H1 (cell line): ENCODE results near the gene TMED5. TPM values are rescaled to one million over a fixed set of nuclear protein-coding genes. Genes with fewer than 3 reads are reported as not detected.
A peak's percentile ranks its signal among the peaks of the same experiment; 100 is the strongest.

Source experiments
- ATF2 ChIP-seq: IDR thresholded peaks from 2 replicates; pipeline ENCODE4 v1.6.1; 2012; ENCODE audit warnings: low read length, inconsistent platforms
- CBX5 ChIP-seq: fragments of 300-800, 300-1000 bp; sonication (generic); IDR thresholded peaks from 2 replicates; pipeline ENCODE4 v1.7.1; 2016; ENCODE audit warnings: antibody characterized with exemption, low read length, low read depth
- CHD1 ChIP-seq: IDR thresholded peaks from 2 replicates; pipeline ENCODE4 v1.6.1; 2012; ENCODE audit warnings: low read depth, low read length, improper control_type of control experiment
- CREB1 ChIP-seq: IDR thresholded peaks from 2 replicates; pipeline ENCODE4 v1.6.1; 2012; ENCODE audit warnings: inconsistent platforms
- CTBP2 ChIP-seq: IDR thresholded peaks from 2 replicates; pipeline ENCODE4 v1.7.0; 2011; ENCODE audit warnings: borderline replicate concordance, mild to moderate bottlenecking, moderate library complexity, mixed read lengths, low read length; ENCODE audit not compliant: insufficient read depth, insufficient read length
- EP300 ChIP-seq, 2 experiments: IDR thresholded peaks; 1 replicate in 1 of 2; 2 replicates in 1 of 2; pipeline ENCODE4 v1.6.1; 2011 to 2012; ENCODE audit warnings: low read depth in 2 of 2, low read length in 2 of 2, mild to moderate bottlenecking in 2 of 2, borderline replicate concordance in 1 of 2, inconsistent platforms in 1 of 2, moderate library complexity in 1 of 2
- EZH2 ChIP-seq: fragments of 200-600 bp; sonication (generic); IDR thresholded peaks from 2 replicates; pipeline ENCODE4 v1.7.1; 2012; ENCODE audit warnings: low read depth, mild to moderate bottlenecking, moderate library complexity, low read length, inconsistent platforms; ENCODE audit not compliant: severe bottlenecking
- FOSL1 ChIP-seq: IDR thresholded peaks from 2 replicates; pipeline ENCODE4 v1.6.1; 2011; ENCODE audit warnings: mild to moderate bottlenecking, low read depth, low read length, moderate library complexity; ENCODE audit not compliant: insufficient read depth
- GABPA ChIP-seq: IDR thresholded peaks from 2 replicates; pipeline ENCODE4 v1.6.1; 2011; ENCODE audit warnings: mild to moderate bottlenecking, low read length, moderate library complexity, borderline replicate concordance; ENCODE audit not compliant: insufficient read depth
- HDAC6 ChIP-seq: IDR thresholded peaks from one replicate; pipeline ENCODE4 v1.7.1; 2012; ENCODE audit warnings: low read depth, mild to moderate bottlenecking, inconsistent platforms, low read length, moderate library complexity
- MAX ChIP-seq: IDR thresholded peaks from 2 replicates; pipeline ENCODE4 v1.6.1; 2012; ENCODE audit warnings: inconsistent platforms
- NANOG ChIP-seq: IDR thresholded peaks from 2 replicates; pipeline ENCODE4 v1.6.1; 2011; ENCODE audit warnings: low read length, low read depth, mild to moderate bottlenecking, inconsistent platforms; ENCODE audit not compliant: insufficient read depth, poor library complexity, severe bottlenecking
- POLR2A ChIP-seq, 2 experiments: IDR thresholded peaks; 1 replicate in 1 of 2; 2 replicates in 1 of 2; pipeline ENCODE4 v1.6.1; 2011; ENCODE audit warnings: low read depth in 2 of 2, low read length in 2 of 2, mild to moderate bottlenecking in 2 of 2; ENCODE audit errors: control extremely low read depth in 1 of 2
- RAD21 ChIP-seq, 2 experiments: IDR thresholded peaks in 1 of 2; conservative IDR thresholded peaks in 1 of 2; 2 replicates each; pipeline ENCODE4 v1.6.1; 2011; ENCODE audit warnings: low read depth in 2 of 2, low read length in 2 of 2, improper control_type of control experiment in 1 of 2, inconsistent platforms in 1 of 2, mild to moderate bottlenecking in 1 of 2, moderate library complexity in 1 of 2
- RXRA ChIP-seq: IDR thresholded peaks from 2 replicates; pipeline ENCODE4 v1.6.1; 2011; ENCODE audit warnings: low read depth, mild to moderate bottlenecking, low read length, moderate library complexity; ENCODE audit not compliant: insufficient read depth
- SIRT6 ChIP-seq: IDR thresholded peaks from one replicate; pipeline ENCODE4 v1.7.1; 2012; ENCODE audit warnings: low read length, inconsistent platforms
- SP2 ChIP-seq: IDR thresholded peaks from 2 replicates; pipeline ENCODE4 v1.6.1; 2012; ENCODE audit warnings: mild to moderate bottlenecking, low read length, inconsistent platforms
- SRF ChIP-seq: IDR thresholded peaks from 2 replicates; pipeline ENCODE4 v1.6.1; 2011; ENCODE audit warnings: mild to moderate bottlenecking, low read depth, low read length, moderate library complexity
- TCF12 ChIP-seq: IDR thresholded peaks from 2 replicates; pipeline ENCODE4 v1.6.1; 2011; ENCODE audit warnings: low read depth, mild to moderate bottlenecking, low read length
- YY1 ChIP-seq: IDR thresholded peaks from 2 replicates; pipeline ENCODE4 v1.6.1; 2011; ENCODE audit warnings: low read depth, mild to moderate bottlenecking, low read length
- ZNF274 ChIP-seq: IDR thresholded peaks from 2 replicates; pipeline ENCODE4 v1.7.0; 2012; ENCODE audit warnings: low read length, borderline replicate concordance; ENCODE audit errors: extremely low read depth
- polyA plus RNA-seq, 7 experiments: library from polyadenylated mRNA; depleted of rRNA in 3 of 7; stranded (reverse) in 5 of 7; unstranded in 2 of 7; fragments of >200 nt in 5 of 7; fragments of 200-250 nt in 2 of 7; gene quantifications; 1 replicate in 5 of 7; 2 replicates in 1 of 7; 4 replicates in 1 of 7; pipeline versions ENCODE4 v1.2.1 to v1.2.3, GENCODE V29; 2011 to 2013; ENCODE audit warnings: missing spikeins in 2 of 7, mixed read lengths in 2 of 7
- total RNA-seq: library from RNA; stranded (reverse); fragmentation: NEBNext Ultra II Directional; extraction: Animal tissue kit (Norgen Biotek cat#: 25700); gene quantifications from 2 replicates; pipeline ENCODE4 v1.2.1, GENCODE V29; 2021

Gene TMED5
- total and polyA plus RNA-seq, 2 of the 8 experiments (the other 6 are each of a cell fraction or from before 2014, with no cell fraction given), result 14.8 to 32.8 TPM

DNA sequence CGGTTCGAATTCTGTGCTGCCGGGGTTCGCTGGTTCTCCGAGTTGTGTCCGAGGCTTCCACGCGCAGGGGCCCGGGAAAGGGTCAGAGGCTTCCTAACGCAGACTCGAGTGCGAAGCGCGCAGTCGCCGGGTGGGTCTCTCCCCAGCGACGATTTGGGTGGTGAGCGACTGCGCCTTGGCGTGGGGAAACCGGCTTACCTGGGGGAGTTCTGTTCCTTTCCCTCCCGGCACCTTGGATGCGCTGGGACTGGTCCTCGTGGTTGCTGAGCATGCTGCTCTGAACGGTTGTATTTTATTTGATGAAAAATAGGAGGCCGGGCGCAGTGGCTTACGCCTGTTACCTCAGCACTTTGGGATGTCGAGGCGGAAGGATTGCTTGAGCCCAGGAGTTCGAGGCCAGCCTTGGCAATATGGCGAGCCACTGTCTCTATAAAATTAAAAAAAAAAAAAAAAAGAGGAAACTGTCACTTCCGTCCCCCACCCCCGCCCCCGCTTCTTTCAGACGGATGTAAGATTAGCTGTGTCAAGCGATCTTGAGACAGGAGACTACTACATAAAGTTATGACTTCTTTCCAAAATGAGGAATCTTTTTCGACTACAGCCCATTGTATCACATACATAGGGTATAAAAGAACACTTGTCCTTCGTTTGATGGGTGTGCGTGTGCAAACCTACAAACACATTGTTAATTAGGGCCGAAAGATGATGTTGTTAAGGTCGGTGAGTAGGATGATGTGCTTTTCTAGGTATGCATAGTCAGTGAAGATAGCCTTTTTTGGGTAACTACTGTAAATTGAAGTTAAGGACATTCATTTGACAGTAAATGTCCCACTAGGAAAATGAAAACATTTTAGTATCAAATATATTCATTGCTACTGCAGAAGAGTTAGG, 755 bp upstream of the TMED5 start, which contains the start of gene CCDC18 (continued):
- TF ChIP-seq EP300 (IDR thresholded peaks at IDR 0.05; ENCODE audit: borderline replicate concordance in 1 of 2, low read depth in 2 of 2, low read length in 2 of 2) (no peak), MAX (peak; percentile 72), POLR2A (IDR thresholded peaks at IDR 0.05; ENCODE audit: control extremely low read depth in 1 of 2, low read depth in 2 of 2, low read length in 2 of 2) (no peak; a peak in 1 of 3 replicates), CBX5 (no peak), FOSL1 (no peak), CHD1 (no peak), ZNF274 (no peak), SRF (no peak), YY1 (no peak), SIRT6 (no peak), HDAC6 (no peak), ATF2 (no peak), CTBP2 (no peak), RAD21 (IDR thresholded peaks at IDR 0.05 in 1 of 2, conservative IDR thresholded peaks at IDR 0.05 in 1 of 2; ENCODE audit: low read depth in 2 of 2, low read length in 2 of 2) (no peak), SP2 (no peak), GABPA (no peak), CREB1 (no peak), NANOG (no peak), RXRA (no peak), EZH2 (no peak), TCF12 (no peak)
